ENCODE measurements around the gene NDUFB3. TPM values are rescaled to one million over a fixed set of nuclear protein-coding genes. Genes with fewer than 3 reads are reported as not detected.
A peak's percentile ranks its signal among the peaks of the same experiment; 100 is the strongest.

Gene NDUFB3
- polyA plus RNA-seq, 1 donor (not counting 4 experiments of a cell fraction or from before 2014, with no cell fraction given) = 220 TPM

GRCh38 chr2:201118121-201118960 is 46.5 kb downstream of the NDUFB3 start:
- TF ChIP-seq EZH2 (IDR thresholded peaks at IDR 0.05; ENCODE audit: low read length) (no peak), CTCF (optimal IDR thresholded peaks at IDR 0.05 in 1 of 3, IDR thresholded peaks at IDR 0.05 in 1 of 3, conservative IDR thresholded peaks at IDR 0.05 in 1 of 3; ENCODE audit: extremely low read depth in 1 of 3, insufficient read depth in 2 of 3, low read length in 3 of 3) (peak; percentile 41 to 67 (median 45))
- peak overlapping the region; percentile 90 for H3K9ac ChIP-seq (ENCODE audit: control insufficient read depth, extremely low read depth, insufficient read depth, low read length)
- H3K4me2 ChIP-seq (ENCODE audit: control insufficient read depth, extremely low read depth, insufficient read depth, low read depth, low read length) = peak overlapping the region; percentile 83
- peaks cover 44% of the 10 kb centered on the region for H3K79me2 ChIP-seq (ENCODE audit: control insufficient read depth, insufficient read depth, low read length)
- no peaks in the 10 kb centered on the region for H3K9me1 ChIP-seq (ENCODE audit: control insufficient read depth, extremely low read depth, insufficient read depth, low read length)
- no peaks in the 10 kb centered on the region for H3K9me3 ChIP-seq (ENCODE audit: control insufficient read depth, low read depth, low read length)
- H3K4me1 ChIP-seq (ENCODE audit: control insufficient read depth, extremely low read depth, insufficient read depth, low read length) = peaks cover 22% of the 10 kb centered on the region
- DNase-seq (ENCODE audit: low read depth, low spot score) (peak; percentile 90), FAIRE-seq (peak; percentile 53)
- no peaks in the 10 kb centered on the region for H3K27me3 ChIP-seq (ENCODE audit: control insufficient read depth, extremely low read depth, insufficient read depth, low read length)
- H4K20me1 ChIP-seq (ENCODE audit: control insufficient read depth, extremely low read depth, insufficient read depth, low read length) = no peaks in the 10 kb centered on the region
- H3K4me3 ChIP-seq (ENCODE audit: control insufficient read depth in 2 of 3, extremely low read depth in 1 of 3, insufficient read depth in 2 of 3, low read depth in 1 of 3, low read length in 3 of 3) = peak overlapping the region; percentile 72 to 84 (median 74)
- H2AFZ ChIP-seq (ENCODE audit: control insufficient read depth, low read length) = no peak overlapping the region
- dilution Hi-C loops (cut with MboI; ENCODE audit: extremely low pct_ligation_motif_present, low sequenced_read_pairs) = no loop called here
- H3K36me3 ChIP-seq (ENCODE audit: control insufficient read depth in 2 of 2, extremely low read depth in 1 of 2, insufficient read depth in 2 of 2, low read length in 2 of 2) = peaks cover 2 to 4% of the 10 kb centered on the region in 2 experiments
- H3K27ac ChIP-seq (ENCODE audit: control insufficient read depth, insufficient read depth, low read length) = peak overlapping the region; percentile 93

GRCh38 chr2:201118961-201119854 is 47.4 kb downstream of the NDUFB3 start:
- FAIRE-seq = no peak

More at GRCh38 chr2:201118961-201119854, 47.4 kb downstream of the NDUFB3 start:
- Histone ChIP-seq H3K27me3 (ENCODE audit: control insufficient read depth, extremely low read depth, insufficient read depth, low read length) (no peaks in the 10 kb centered on the region), H2AFZ (ENCODE audit: control insufficient read depth, low read length) (no peak overlapping the region), H3K4me1 (ENCODE audit: control insufficient read depth, extremely low read depth, insufficient read depth, low read length) (peaks cover 31% of the 10 kb centered on the region), H3K36me3 (ENCODE audit: control insufficient read depth in 2 of 2, extremely low read depth in 1 of 2, insufficient read depth in 2 of 2, low read length in 2 of 2) (peaks cover 2 to 4% of the 10 kb centered on the region in 2 experiments), H3K9me1 (ENCODE audit: control insufficient read depth, extremely low read depth, insufficient read depth, low read length) (no peaks in the 10 kb centered on the region), H4K20me1 (ENCODE audit: control insufficient read depth, extremely low read depth, insufficient read depth, low read length) (no peaks in the 10 kb centered on the region), H3K4me3 (ENCODE audit: control insufficient read depth in 2 of 3, extremely low read depth in 1 of 3, insufficient read depth in 2 of 3, low read depth in 1 of 3, low read length in 3 of 3) (peak overlapping the region; percentile 72 to 84 (median 74)), H3K27ac (ENCODE audit: control insufficient read depth, insufficient read depth, low read length) (peak overlapping the region; percentile 93), H3K9me3 (ENCODE audit: control insufficient read depth, low read depth, low read length) (no peaks in the 10 kb centered on the region), H3K9ac (ENCODE audit: control insufficient read depth, extremely low read depth, insufficient read depth, low read length) (peak overlapping the region; percentile 90), H3K79me2 (ENCODE audit: control insufficient read depth, insufficient read depth, low read length) (peaks cover 50% of the 10 kb centered on the region), H3K4me2 (ENCODE audit: control insufficient read depth, extremely low read depth, insufficient read depth, low read depth, low read length) (peak overlapping the region; percentile 83)
- DNase-seq (ENCODE audit: low read depth, low spot score) = no peak
- TF ChIP-seq CTCF (optimal IDR thresholded peaks at IDR 0.05 in 1 of 3, IDR thresholded peaks at IDR 0.05 in 1 of 3, conservative IDR thresholded peaks at IDR 0.05 in 1 of 3; ENCODE audit: extremely low read depth in 1 of 3, insufficient read depth in 2 of 3, low read length in 3 of 3) (no peak), EZH2 (IDR thresholded peaks at IDR 0.05; ENCODE audit: low read length) (no peak)
- dilution Hi-C loops (cut with MboI; ENCODE audit: extremely low pct_ligation_motif_present, low sequenced_read_pairs) = no loop called here
